Astrocyte of the cerebellum (primary cell): ENCODE data around the gene CDCP1.

ENCODE experiments used
- DNase-seq: peaks from one replicate; pipeline ENCODE4 v3.0.0-alpha.2; 2011; ENCODE audit warnings: low read depth
- H3K4me3 ChIP-seq: 2 replicates; pipeline ENCODE4 v1.5.1; 2011; ENCODE audit warnings: mild to moderate bottlenecking, low read depth, low read length, moderate library complexity
- CTCF ChIP-seq: IDR thresholded peaks from 2 replicates; pipeline ENCODE4 v1.5.1; 2012; ENCODE audit warnings: low read length, low read depth, moderate library complexity, mild to moderate bottlenecking; ENCODE audit errors: missing control alignments
- in situ Hi-C: cut with HindIII; loops from 2 replicates; pipeline ENCODE4 v1.10.0; 2017; ENCODE audit warnings: low sequenced_read_pairs

Gene CDCP1

GRCh38 chr3:45118615-45119071, 27.5 kb downstream of the CDCP1 start:
- H3K4me3 ChIP-seq = no peak overlapping the region
- TF ChIP-seq CTCF = no peak
- no peak for DNase-seq
- in situ Hi-C loops = no loop called here

- DNase-seq = no peak
- no peak for TF ChIP-seq CTCF
- in situ Hi-C loops = no loop called here
- no peak overlapping the region for H3K4me3 ChIP-seq
These were observed 29.8 kb downstream of the CDCP1 start for GRCh38 chr3:45116350-45116749.

- in situ Hi-C loops = no loop called here
- no peak overlapping the region for H3K4me3 ChIP-seq
- TF ChIP-seq CTCF = no peak
- no peak for DNase-seq
These were observed 32.5 kb downstream of the CDCP1 start for GRCh38 chr3:45113625-45114050.

GRCh38 chr3:45112939-45113338, 33.2 kb downstream of the CDCP1 start:
- in situ Hi-C loops = no loop called here
- TF ChIP-seq CTCF = no peak
- DNase-seq = no peak
- no peak overlapping the region for H3K4me3 ChIP-seq

- TF ChIP-seq CTCF = no peak
- no peak overlapping the region for H3K4me3 ChIP-seq
- no peak for DNase-seq
- in situ Hi-C loops = no loop called here
These were observed 35.7 kb downstream of the CDCP1 start for GRCh38 chr3:45110509-45110833.

GRCh38 chr3:45109771-45110508, 36.2 kb downstream of the CDCP1 start:
- no peak for DNase-seq
- in situ Hi-C loops = no loop called here
- no peak overlapping the region for H3K4me3 ChIP-seq
- TF ChIP-seq CTCF = no peak
